Fibroblast of pulmonary artery (primary cell): ENCODE results near the gene ITGA8.

ENCODE experiments used
- DNase-seq: peaks from one replicate; pipeline ENCODE4 v3.0.0-alpha.2; 2010; ENCODE audit warnings: low read depth
- H3K4me3 ChIP-seq: replicated peaks from 2 replicates; pipeline ENCODE4 v1.5.1; 2011; ENCODE audit warnings: low read depth, mild to moderate bottlenecking, control low read depth, low read length, moderate library complexity
- TF ChIP-seq, protein P1 (sequence below): IDR thresholded peaks from 2 replicates; pipeline ENCODE4 v1.5.1; 2011; ENCODE audit warnings: mild to moderate bottlenecking, control low read depth, low read length, inconsistent platforms; ENCODE audit errors: missing control alignments

ITGA8 gene

DNA sequence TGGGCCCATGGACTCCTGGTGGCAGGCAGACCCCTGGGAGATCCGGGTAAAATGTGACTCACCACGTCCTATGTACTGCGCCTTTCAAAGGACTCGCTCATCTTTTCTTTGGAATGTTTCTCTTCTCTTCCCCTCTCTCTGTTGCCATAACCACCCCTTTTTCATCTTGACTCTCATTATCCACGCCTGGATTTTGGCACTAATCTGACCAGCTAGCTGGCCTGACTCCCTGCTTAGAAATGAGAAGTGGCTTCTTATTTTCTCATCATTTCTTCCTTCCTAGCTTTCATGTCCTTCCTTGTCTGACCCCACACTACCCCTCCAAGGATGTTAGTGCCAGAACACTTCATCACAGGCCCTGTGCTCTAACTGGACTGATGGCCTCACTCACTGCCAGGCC is 250.6 kb downstream of the ITGA8 start:
- TF ChIP-seq, protein P1, sequence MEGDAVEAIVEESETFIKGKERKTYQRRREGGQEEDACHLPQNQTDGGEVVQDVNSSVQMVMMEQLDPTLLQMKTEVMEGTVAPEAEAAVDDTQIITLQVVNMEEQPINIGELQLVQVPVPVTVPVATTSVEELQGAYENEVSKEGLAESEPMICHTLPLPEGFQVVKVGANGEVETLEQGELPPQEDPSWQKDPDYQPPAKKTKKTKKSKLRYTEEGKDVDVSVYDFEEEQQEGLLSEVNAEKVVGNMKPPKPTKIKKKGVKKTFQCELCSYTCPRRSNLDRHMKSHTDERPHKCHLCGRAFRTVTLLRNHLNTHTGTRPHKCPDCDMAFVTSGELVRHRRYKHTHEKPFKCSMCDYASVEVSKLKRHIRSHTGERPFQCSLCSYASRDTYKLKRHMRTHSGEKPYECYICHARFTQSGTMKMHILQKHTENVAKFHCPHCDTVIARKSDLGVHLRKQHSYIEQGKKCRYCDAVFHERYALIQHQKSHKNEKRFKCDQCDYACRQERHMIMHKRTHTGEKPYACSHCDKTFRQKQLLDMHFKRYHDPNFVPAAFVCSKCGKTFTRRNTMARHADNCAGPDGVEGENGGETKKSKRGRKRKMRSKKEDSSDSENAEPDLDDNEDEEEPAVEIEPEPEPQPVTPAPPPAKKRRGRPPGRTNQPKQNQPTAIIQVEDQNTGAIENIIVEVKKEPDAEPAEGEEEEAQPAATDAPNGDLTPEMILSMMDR: no peak
- DNase-seq: no peak
- no peak overlapping the region for H3K4me3 ChIP-seq

DNA sequence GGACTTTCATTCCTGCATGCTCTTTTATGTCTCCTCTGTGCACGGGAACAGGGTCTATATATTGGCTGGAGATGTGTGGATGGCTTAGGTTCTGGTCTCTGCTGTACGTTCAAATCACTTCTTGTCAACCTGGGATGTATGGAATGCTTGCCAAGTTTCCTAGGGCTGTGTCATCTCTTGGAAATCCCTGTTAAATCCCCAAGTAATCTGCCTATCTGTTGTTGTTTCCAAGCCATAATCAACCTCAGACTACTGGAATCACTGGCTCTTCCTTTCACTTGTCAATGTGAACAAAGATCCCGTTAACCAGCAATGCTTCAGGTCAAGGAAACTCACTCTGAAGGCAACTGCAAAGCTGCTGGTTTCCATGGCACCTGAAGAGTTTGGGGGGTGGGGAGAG is 255.3 kb downstream of the ITGA8 start:
- TF ChIP-seq, protein P1: no peak
- no peak overlapping the region for H3K4me3 ChIP-seq
- DNase-seq: no peak
